ENCODE data around the gene ANXA11. TPM values are rescaled to one million over a fixed set of nuclear protein-coding genes. Genes with fewer than 3 reads are reported as not detected.

Gene ANXA11
- total and polyA plus RNA-seq, 8 donors: 91.4 to 293 (median 161) TPM

GRCh38 chr10:80133206-80133605, 72.1 kb downstream of the ANXA11 start:
- H3K27ac ChIP-seq: peak overlapping the region; percentile 6 to 82 (median 74)
- DNase-seq: peak in 1 of 2 donors; percentile 40
- intact Hi-C loops (cut with DNase I; ENCODE audit: low total_unique reads): no loop called here
- H3K27me3 ChIP-seq: peaks cover 0 to 57% (median 17%) of the 10 kb centered on the region in 3 donors
- peak in 1 of 3 donors; percentile 16 for TF ChIP-seq POLR2AphosphoS5 (IDR thresholded peaks at IDR 0.05)
- TF ChIP-seq CTCF (IDR thresholded peaks at IDR 0.05): no peak
- no peaks in the 10 kb centered on the region for H3K9me3 ChIP-seq
- H3K4me3 ChIP-seq: peak overlapping the region; percentile 36 to 50 (median 44)
- peaks cover 5 to 20% (median 13%) of the 10 kb centered on the region in 4 donors for H3K4me1 ChIP-seq
- H3K36me3 ChIP-seq: no peaks in the 10 kb centered on the region
- WGBS, 5 donors: 18 to 41% (median 32%) methylated on average over 6 of the region's 6 CpGs

- Histone ChIP-seq H3K27ac (peak within 1 kb of the TSS; percentile 30 to 82 (median 74)), H3K27me3 (peaks cover 0 to 55% (median 17%) of the 10 kb centered on the region in 3 donors), H3K4me3 (peak within 1 kb of the TSS; percentile 36 to 50 (median 44)), H3K36me3 (no peaks in the 10 kb centered on the region), H3K9me3 (no peaks in the 10 kb centered on the region), H3K4me1 (peaks cover 5 to 20% (median 13%) of the 10 kb centered on the region in 4 donors)
- TF ChIP-seq POLR2AphosphoS5 (IDR thresholded peaks at IDR 0.05) (peak in 2 of 3 donors; percentile 22 to 25), EP300 (IDR thresholded peaks at IDR 0.05) (no peak)
- intact Hi-C loops (cut with DNase I; ENCODE audit: low total_unique reads): no loop called here
- WGBS, 5 donors: 2 to 6% (median 3%) methylated on average over 30 to 58 of the region's 58 CpGs
- peak in 1 of 2 donors; percentile 77 for DNase-seq
Measured at GRCh38 chr10:80132299-80133139, 72.8 kb downstream of the ANXA11 start, which contains the start of gene PLAC9. Gene PLAC9 (plus strand): TSS chr10:80132730. CDS start chr10:80132763, 33 bp downstream.

- Histone ChIP-seq H3K27ac (no peak overlapping the region), H3K36me3 (no peaks in the 10 kb centered on the region), H3K4me1 (peaks cover 5 to 15% (median 13%) of the 10 kb centered on the region in 4 donors), H3K27me3 (peaks cover 0 to 47% (median 17%) of the 10 kb centered on the region in 3 donors), H3K9me3 (no peaks in the 10 kb centered on the region), H3K4me3 (no peak overlapping the region)
- WGBS, 5 donors: 76 to 83% (median 79%) methylated on average over 6 of the region's 6 CpGs
- intact Hi-C loops (cut with DNase I; ENCODE audit: low total_unique reads): no loop called here
- DNase-seq: no peak
- TF ChIP-seq POLR2AphosphoS5 (IDR thresholded peaks at IDR 0.05): no peak
- no peak for TF ChIP-seq CTCF (IDR thresholded peaks at IDR 0.05)
- TF ChIP-seq POLR2A (IDR thresholded peaks at IDR 0.05): no peak
- TF ChIP-seq EP300 (IDR thresholded peaks at IDR 0.05): no peak
Measured at GRCh38 chr10:80131499-80131901, 73.8 kb downstream of the ANXA11 start.

- Histone ChIP-seq H3K4me1 (no peaks in the 10 kb centered on the region), H3K27me3 (peaks cover 0 to 7% (median 0%) of the 10 kb centered on the region in 3 donors), H3K36me3 (no peaks in the 10 kb centered on the region), H3K9me3 (no peaks in the 10 kb centered on the region), H3K27ac (no peak overlapping the region), H3K4me3 (no peak overlapping the region)
- intact Hi-C loops (cut with DNase I; ENCODE audit: low total_unique reads): no loop called here
- no peak for DNase-seq
- TF ChIP-seq POLR2AphosphoS5 (IDR thresholded peaks at IDR 0.05) (no peak), EP300 (IDR thresholded peaks at IDR 0.05) (no peak), CTCF (IDR thresholded peaks at IDR 0.05) (no peak), POLR2A (IDR thresholded peaks at IDR 0.05) (no peak)
- 52 to 67% (median 64%) methylated on average over 4 of the region's 4 CpGs for WGBS, 5 donors
Measured at GRCh38 chr10:80126876-80127275, 78.5 kb downstream of the ANXA11 start.

All from stomach (tissue), 9 donors.